Thoracic aorta (tissue), 2 donors: Measurements from ENCODE around the gene HNRNPF. TPM values are rescaled to one million over a fixed set of nuclear protein-coding genes. Genes with fewer than 3 reads are reported as not detected.
A peak's percentile ranks its signal among the peaks of the same experiment; 100 is the strongest.

Experiments used
- ATAC-seq: fragments of 150-250 bp; one replicate; pipeline ENCODE4 v1.8.0; 2017; ENCODE audit warnings: low read depth; ENCODE audit not compliant: insufficient number of reproducible peaks, low FRiP score
- DNase-seq: peaks from one replicate; pipeline ENCODE4 v3.0.0-alpha.2; 2020; ENCODE audit warnings: low spot score
- H3K27ac ChIP-seq, 2 donors: fragments of 200-600 bp; sonication (generic); 1 replicate in 1 of 2; 2 replicates in 1 of 2; pipeline ENCODE4 v1.5.1; 2016; ENCODE audit warnings: mild to moderate bottlenecking in 2 of 2, moderate library complexity in 2 of 2
- H3K27me3 ChIP-seq: fragments of 200-600 bp; sonication (generic); replicated peaks from 2 replicates; pipeline ENCODE4 v1.6.0; 2016; ENCODE audit warnings: mild to moderate bottlenecking; ENCODE audit not compliant: insufficient read depth
- H3K36me3 ChIP-seq: fragments of 200-600 bp; sonication (generic); one replicate; pipeline ENCODE4 v1.5.1; 2016
- H3K4me1 ChIP-seq, 2 donors: fragments of 200-600 bp; sonication (generic); 1 replicate in 1 of 2; 2 replicates in 1 of 2; pipeline versions ENCODE4 v1.5.1 to v1.6.0; 2016; ENCODE audit warnings: low read depth in 2 of 2, mild to moderate bottlenecking in 1 of 2; ENCODE audit not compliant: control insufficient read depth in 1 of 2
- H3K4me3 ChIP-seq: fragments of 200-600 bp; sonication (generic); 2 replicates; pipeline ENCODE4 v1.5.1; 2016; ENCODE audit warnings: mild to moderate bottlenecking
- H3K9me3 ChIP-seq: fragments of 200-600 bp; sonication (generic); 2 replicates; pipeline ENCODE4 v1.5.1; 2016
- CTCF ChIP-seq: fragments of 200-600 bp; sonication (generic); IDR thresholded peaks from one replicate; pipeline ENCODE4 v1.5.1; 2019; ENCODE audit warnings: antibody characterized with exemption
- total RNA-seq, 2 donors: library from RNA; depleted of rRNA; stranded (reverse); fragments of >200 nt; gene quantifications; one replicate each; pipeline versions ENCODE4 v1.1.0 to v1.2.3, GENCODE V29; 2016

HNRNPF gene
- total RNA-seq, 2 donors from 2014 or later, result 86.6 to 137 TPM

DNA sequence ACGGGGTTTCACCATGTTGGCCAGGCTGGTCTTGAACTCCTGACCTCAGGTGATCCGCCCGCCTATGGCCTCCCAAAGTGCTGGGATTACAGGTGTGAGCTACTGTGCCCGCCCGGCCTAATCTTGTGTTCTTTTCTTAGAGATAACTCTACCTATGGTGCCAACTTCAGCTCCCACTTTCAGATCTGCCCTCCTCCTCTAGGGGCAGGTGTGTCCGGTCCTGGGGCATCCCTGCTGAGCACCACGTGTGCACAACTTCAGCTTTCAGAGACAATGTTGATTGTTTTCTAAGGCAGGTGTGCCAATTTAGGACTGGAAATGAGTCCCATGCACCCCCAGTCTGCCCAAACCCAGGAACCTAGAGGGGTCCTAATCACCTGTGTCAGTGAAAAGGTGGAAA is 56.0 kb downstream of the HNRNPF start:
- TF ChIP-seq CTCF, result no peak
- Histone ChIP-seq H3K27me3 (no peaks in the 10 kb centered on the region), H3K36me3 (no peaks in the 10 kb centered on the region), H3K27ac (no peak overlapping the region), H3K9me3 (no peaks in the 10 kb centered on the region), H3K4me1 (no peaks in the 10 kb centered on the region), H3K4me3 (no peak overlapping the region)
- DNase-seq (no peak), ATAC-seq (no peak)

- DNase-seq (no peak), ATAC-seq (no peak)
- Histone ChIP-seq H3K9me3 (no peaks in the 10 kb centered on the region), H3K4me3 (no peak overlapping the region), H3K36me3 (no peaks in the 10 kb centered on the region), H3K27ac (no peak overlapping the region), H3K27me3 (no peaks in the 10 kb centered on the region), H3K4me1 (no peaks in the 10 kb centered on the region)
- TF ChIP-seq CTCF, result no peak
These were observed 57.7 kb downstream of the HNRNPF start for GRCh38 chr10:43351301-43351700.

DNA sequence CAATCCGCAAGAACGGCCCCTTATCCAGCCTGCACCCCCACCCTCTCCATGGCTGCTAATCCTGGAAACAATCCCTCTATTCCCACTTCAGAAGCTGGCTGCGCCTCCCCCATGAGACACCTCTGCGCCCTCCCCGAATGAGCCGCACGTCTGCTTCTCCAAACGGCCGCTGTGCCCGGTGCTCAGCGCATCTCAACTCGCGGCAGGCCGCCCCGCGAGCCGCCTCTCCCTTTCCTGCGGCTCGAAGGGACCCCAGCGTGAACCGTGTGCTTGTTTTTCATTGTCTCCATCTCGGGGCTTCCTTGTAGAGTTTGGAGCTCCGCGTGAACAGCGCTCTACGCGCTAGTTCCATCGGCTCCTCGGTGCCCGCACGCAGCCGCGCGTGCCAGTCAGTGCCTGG is 58.3 kb downstream of the HNRNPF start:
- no peak overlapping the region for H3K27ac ChIP-seq
- DNase-seq (no peak), ATAC-seq (no peak)
- H3K9me3 ChIP-seq, result no peaks in the 10 kb centered on the region
- H3K4me3 ChIP-seq, result no peak overlapping the region
- no peaks in the 10 kb centered on the region for H3K36me3 ChIP-seq
- H3K27me3 ChIP-seq, result no peaks in the 10 kb centered on the region
- H3K4me1 ChIP-seq, result no peaks in the 10 kb centered on the region
- no peak for TF ChIP-seq CTCF

- no peaks in the 10 kb centered on the region for H3K9me3 ChIP-seq
- no peak overlapping the region for H3K4me3 ChIP-seq
- no peak overlapping the region for H3K27ac ChIP-seq
- H3K4me1 ChIP-seq, result no peaks in the 10 kb centered on the region
- H3K27me3 ChIP-seq, result no peaks in the 10 kb centered on the region
- TF ChIP-seq CTCF, result no peak
- H3K36me3 ChIP-seq, result no peaks in the 10 kb centered on the region
- DNase-seq (no peak), ATAC-seq (no peak)
These were observed 58.8 kb downstream of the HNRNPF start for GRCh38 chr10:43350156-43350555.

DNA sequence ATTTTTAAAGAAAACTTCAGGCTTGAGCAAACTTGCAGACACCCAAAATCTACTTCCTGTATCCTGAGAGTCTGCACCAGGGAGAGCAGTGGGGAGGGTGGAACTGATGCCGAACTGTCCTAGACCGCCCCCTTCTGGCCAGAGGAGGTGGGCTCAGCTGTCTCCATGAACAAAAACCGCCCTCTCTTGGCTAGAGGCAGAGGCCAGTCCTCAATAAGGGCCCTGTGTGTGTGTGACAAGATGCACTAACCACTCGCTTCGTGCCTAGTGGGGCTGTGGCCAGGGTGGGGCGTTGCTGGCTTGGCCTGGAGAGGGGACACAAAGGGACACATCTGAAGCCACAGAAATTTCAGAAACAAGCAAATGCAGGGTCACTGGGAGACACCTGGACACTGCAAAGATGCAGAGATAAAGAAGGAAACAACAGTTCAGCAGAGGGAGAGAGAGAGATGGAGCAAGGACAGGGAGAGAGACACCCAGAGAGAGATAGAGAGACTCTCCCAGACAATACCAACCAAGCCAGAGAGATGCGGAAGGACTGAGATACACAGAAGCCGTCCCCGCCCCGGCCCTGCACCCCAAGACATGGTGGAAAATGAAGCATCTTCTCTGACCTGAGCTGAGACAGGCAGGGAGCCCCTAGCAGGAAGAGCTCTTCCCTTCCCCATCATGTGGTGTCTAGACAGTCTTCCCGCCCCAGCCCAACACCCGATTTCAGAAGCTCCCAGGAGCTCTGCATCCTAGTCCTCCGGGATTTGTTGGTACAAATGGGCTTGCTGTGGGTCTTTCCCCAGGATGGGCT is 60.3 kb downstream of the HNRNPF start:
- Histone ChIP-seq H3K27ac (no peak overlapping the region), H3K9me3 (no peaks in the 10 kb centered on the region), H3K4me3 (no peak overlapping the region), H3K27me3 (no peaks in the 10 kb centered on the region), H3K36me3 (no peaks in the 10 kb centered on the region), H3K4me1 (no peaks in the 10 kb centered on the region)
- ATAC-seq, result peak; percentile 82
- peak; percentile 38 for DNase-seq
- TF ChIP-seq CTCF, result peak; percentile 68
